Testis (tissue), 3 donors: ENCODE data around the gene MANBA. TPM values are rescaled to one million over a fixed set of nuclear protein-coding genes. Genes with fewer than 3 reads are reported as not detected.

Experiments used
- DNase-seq: peaks from one replicate; pipeline ENCODE4 v3.0.0-alpha.2; 2019
- H3K27ac ChIP-seq, 2 donors: fragments of 200-600 bp; sonication (generic); one replicate each; pipeline ENCODE4 v1.5.1; 2019
- H3K27me3 ChIP-seq: fragments of 200-600 bp; sonication (generic); one replicate; pipeline ENCODE4 v1.5.1; 2019
- H3K36me3 ChIP-seq: fragments of 200-600 bp; sonication (generic); one replicate; pipeline ENCODE4 v1.5.1; 2017; ENCODE audit warnings: low read depth; ENCODE audit errors: missing control alignments
- H3K4me1 ChIP-seq: fragments of 200-600 bp; sonication (generic); one replicate; pipeline ENCODE4 v1.5.1; 2019
- H3K4me3 ChIP-seq, 2 donors: fragments of 200-600 bp; sonication (generic); one replicate each; pipeline ENCODE4 v1.5.1; 2017 to 2019
- H3K9me3 ChIP-seq: fragments of 200-600 bp; sonication (generic); one replicate; pipeline ENCODE4 v1.5.1; 2017
- POLR2A ChIP-seq: fragments of 450-650 bp; IDR thresholded peaks from one replicate; pipeline ENCODE4 v1.6.1; 2017; ENCODE audit warnings: antibody characterized with exemption, mild to moderate bottlenecking, moderate library complexity
- WGBS, 2 donors: methylation state at CpG; one replicate each; pipeline ENCODE4 v1.1.5; 2018; 5-methylcytosine and 5-hydroxymethylcytosine counted together
- intact Hi-C: fragments of 100-400 bp; cut with DNase I; formaldehyde crosslinking; loops from one replicate; pipeline ENCODE4 v1.15.1; 2023; ENCODE audit warnings: low total_unique reads
- polyA plus RNA-seq: library from polyadenylated mRNA; stranded (reverse); fragments of 350-450 nt; fragmentation: Illumina TruSeq; extraction: RNeasy Lipid Tissue Mini Kit (QIAGEN cat#74804); gene quantifications from one replicate; pipeline ENCODE4 v1.2.3, GENCODE V29; 2014; ENCODE audit warnings: low read depth, low replicate concordance; ENCODE audit not compliant: insufficient read depth
- total RNA-seq, 2 donors: library from RNA; depleted of rRNA; stranded (reverse); fragments of >200 nt; gene quantifications; one replicate each; pipeline ENCODE4 v1.2.3, GENCODE V29; 2016
- TF ChIP-seq, protein P1 (sequence below), 3 experiments: fragments of 450-650 bp in 2 of 3; fragments of 200-600 bp in 1 of 3; sonication (generic) in 1 of 3; IDR thresholded peaks; one replicate each; pipeline ENCODE4 v1.5.1; 2016 to 2019; ENCODE audit warnings: antibody characterized with exemption in 3 of 3, mild to moderate bottlenecking in 2 of 3, moderate library complexity in 1 of 3

The MANBA gene
- total and polyA plus RNA-seq, 3 donors from 2014 or later: 9.2 to 22.7 (median 13.6) TPM

GRCh38 chr4:102601586-102602227, 159.1 kb downstream of the MANBA start:
- Histone ChIP-seq H3K4me1 (no peaks in the 10 kb centered on the region), H3K27ac (no peak overlapping the region), H3K27me3 (no peaks in the 10 kb centered on the region), H3K9me3 (no peaks in the 10 kb centered on the region), H3K36me3 (no peaks in the 10 kb centered on the region), H3K4me3 (no peak overlapping the region)
- WGBS, 2 donors: 87 to 89% methylated on average over 8 of the region's 8 CpGs
- no peak for DNase-seq
- TF ChIP-seq, protein P1, sequence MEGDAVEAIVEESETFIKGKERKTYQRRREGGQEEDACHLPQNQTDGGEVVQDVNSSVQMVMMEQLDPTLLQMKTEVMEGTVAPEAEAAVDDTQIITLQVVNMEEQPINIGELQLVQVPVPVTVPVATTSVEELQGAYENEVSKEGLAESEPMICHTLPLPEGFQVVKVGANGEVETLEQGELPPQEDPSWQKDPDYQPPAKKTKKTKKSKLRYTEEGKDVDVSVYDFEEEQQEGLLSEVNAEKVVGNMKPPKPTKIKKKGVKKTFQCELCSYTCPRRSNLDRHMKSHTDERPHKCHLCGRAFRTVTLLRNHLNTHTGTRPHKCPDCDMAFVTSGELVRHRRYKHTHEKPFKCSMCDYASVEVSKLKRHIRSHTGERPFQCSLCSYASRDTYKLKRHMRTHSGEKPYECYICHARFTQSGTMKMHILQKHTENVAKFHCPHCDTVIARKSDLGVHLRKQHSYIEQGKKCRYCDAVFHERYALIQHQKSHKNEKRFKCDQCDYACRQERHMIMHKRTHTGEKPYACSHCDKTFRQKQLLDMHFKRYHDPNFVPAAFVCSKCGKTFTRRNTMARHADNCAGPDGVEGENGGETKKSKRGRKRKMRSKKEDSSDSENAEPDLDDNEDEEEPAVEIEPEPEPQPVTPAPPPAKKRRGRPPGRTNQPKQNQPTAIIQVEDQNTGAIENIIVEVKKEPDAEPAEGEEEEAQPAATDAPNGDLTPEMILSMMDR (IDR thresholded peaks at IDR 0.05): no peak
- TF ChIP-seq POLR2A: no peak
- intact Hi-C loops: no loop called here

DNA sequence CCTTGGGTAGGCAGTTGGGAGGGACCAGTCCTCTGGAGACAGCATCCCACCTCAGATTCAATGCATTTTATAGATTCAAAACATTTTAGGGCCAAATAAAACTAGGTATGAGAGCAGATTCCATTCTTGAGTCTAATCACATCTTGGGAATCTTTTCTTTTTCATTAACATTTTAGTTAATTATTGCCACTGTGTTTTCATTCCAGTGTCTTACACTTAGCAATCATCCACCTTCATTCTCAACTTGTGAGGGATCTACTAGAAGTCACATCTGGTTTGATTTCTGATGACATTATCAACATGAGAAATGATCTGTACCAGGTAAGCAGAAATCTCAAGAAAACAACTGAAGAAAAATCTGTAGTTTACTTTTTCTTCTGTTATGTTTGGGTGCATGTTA, 160.1 kb downstream of the MANBA start:
- Histone ChIP-seq H3K4me1 (no peaks in the 10 kb centered on the region), H3K4me3 (no peak overlapping the region), H3K9me3 (no peaks in the 10 kb centered on the region), H3K36me3 (no peaks in the 10 kb centered on the region), H3K27ac (no peak overlapping the region), H3K27me3 (no peaks in the 10 kb centered on the region)
- no peak for TF ChIP-seq POLR2A
- TF ChIP-seq, protein P1 (IDR thresholded peaks at IDR 0.05): no peak
- intact Hi-C loops: no loop called here
- no peak for DNase-seq

DNA sequence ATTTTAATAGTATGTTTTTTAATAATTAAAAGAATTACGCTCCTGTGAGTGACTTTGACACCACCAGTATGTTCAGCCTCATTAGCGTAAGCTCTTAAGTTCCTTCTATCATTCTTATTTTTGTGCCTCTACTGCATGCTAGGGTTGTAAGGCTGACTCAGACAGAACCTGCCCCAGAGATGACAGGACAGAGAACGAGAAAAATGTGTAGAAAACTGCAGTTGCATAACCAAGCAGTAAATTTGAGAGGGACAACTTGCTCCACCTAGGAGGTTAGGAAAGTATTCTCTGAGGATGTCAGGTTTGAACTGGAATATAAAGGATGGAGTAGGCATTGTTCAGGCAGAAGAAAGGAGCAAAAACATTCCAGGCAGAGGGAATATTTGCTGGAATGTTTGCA, 160.9 kb downstream of the MANBA start:
- WGBS, 2 donors: 91 to 92% methylated on average over 3 of the region's 3 CpGs
- Histone ChIP-seq H3K36me3 (no peaks in the 10 kb centered on the region), H3K4me3 (no peak overlapping the region), H3K9me3 (no peaks in the 10 kb centered on the region), H3K27me3 (no peaks in the 10 kb centered on the region), H3K4me1 (no peaks in the 10 kb centered on the region), H3K27ac (no peak overlapping the region)
- no peak for TF ChIP-seq POLR2A
- TF ChIP-seq, protein P1 (IDR thresholded peaks at IDR 0.05): no peak
- intact Hi-C loops: no loop called here
- no peak for DNase-seq

- Histone ChIP-seq H3K36me3 (no peaks in the 10 kb centered on the region), H3K9me3 (no peaks in the 10 kb centered on the region), H3K4me3 (no peak overlapping the region), H3K4me1 (no peaks in the 10 kb centered on the region), H3K27me3 (no peaks in the 10 kb centered on the region), H3K27ac (no peak overlapping the region)
- no peak for DNase-seq
- intact Hi-C loops: no loop called here
- WGBS, 2 donors: 78 to 86% methylated on average over 4 of the region's 4 CpGs
- no peak for TF ChIP-seq POLR2A
- TF ChIP-seq, protein P1 (IDR thresholded peaks at IDR 0.05): no peak
These were observed 161.3 kb downstream of the MANBA start for GRCh38 chr4:102599455-102599854.

- Histone ChIP-seq H3K4me1 (no peaks in the 10 kb centered on the region), H3K9me3 (no peaks in the 10 kb centered on the region), H3K27me3 (no peaks in the 10 kb centered on the region), H3K36me3 (no peaks in the 10 kb centered on the region), H3K4me3 (no peak overlapping the region), H3K27ac (no peak overlapping the region)
- WGBS, 2 donors: 84 to 85% methylated on average over 6 of the region's 6 CpGs
- TF ChIP-seq POLR2A: no peak
- TF ChIP-seq, protein P1 (IDR thresholded peaks at IDR 0.05): no peak
- DNase-seq: no peak
- intact Hi-C loops: no loop called here
These were observed 161.9 kb downstream of the MANBA start for GRCh38 chr4:102598762-102599374.
